Sigmoid colon (tissue), 4 donors: ENCODE data around the gene SRGAP1.

Experiments used
- CTCF ChIP-seq, 4 experiments: fragments of 450-650 bp in 3 of 4; fragments of 200-600 bp in 1 of 4; IDR thresholded peaks; one replicate each; pipeline ENCODE4 v1.5.1; 2016 to 2019; ENCODE audit warnings: antibody characterized with exemption in 4 of 4, mild to moderate bottlenecking in 3 of 4, moderate library complexity in 2 of 4
- EP300 ChIP-seq, 4 donors: sonication (generic); formaldehyde crosslinking; IDR thresholded peaks; one replicate each; pipeline ENCODE4 v1.6.1; 2017; ENCODE audit warnings: antibody characterized with exemption in 4 of 4

GRCh38 chr12:63882844-63883243, 38.3 kb downstream of the SRGAP1 start:
- TF ChIP-seq CTCF (IDR thresholded peaks at IDR 0.05) (no peak), EP300 (IDR thresholded peaks at IDR 0.05) (no peak)
